Activated T-cell treated with anti-CD3 and anti-CD28 coated beads, Interleukin-2, amount 50 U/mL, for 72 hours (primary cell): Measurements from ENCODE around the gene MMP28. TPM values are rescaled to one million over a fixed set of nuclear protein-coding genes. Genes with fewer than 3 reads are reported as not detected.

Source experiments
- ATAC-seq, 2 donors: fragments of 150-1000 bp; cut with Tn5 transposase; replicated peaks in 1 of 2; 2 replicates each; pipeline ENCODE4 v1.10.0; 2021; ENCODE audit warnings: moderate library complexity in 2 of 2, mild to moderate bottlenecking in 1 of 2
- DNase-seq, 2 donors: peaks; one replicate each; pipeline ENCODE4 v3.0.0; 2021 to 2022; ENCODE audit warnings: mixed read lengths in 1 of 2
- H3K27ac Mint-ChIP-seq: one replicate; pipeline ENCODE4 v1.8.0; 2022; ENCODE audit warnings: mild to moderate bottlenecking, moderate library complexity, mixed read lengths
- H3K27me3 Mint-ChIP-seq: one replicate; pipeline ENCODE4 v1.8.0; 2022; ENCODE audit warnings: low read depth, mixed read lengths
- H3K36me3 Mint-ChIP-seq, 2 donors: one replicate each; pipeline ENCODE4 v1.8.0; 2022; ENCODE audit warnings: mixed read lengths in 2 of 2, mild to moderate bottlenecking in 1 of 2; ENCODE audit not compliant: insufficient read depth in 2 of 2
- H3K4me1 Mint-ChIP-seq: one replicate; pipeline ENCODE4 v1.8.0; 2022; ENCODE audit warnings: low read depth, mixed read lengths
- H3K4me3 Mint-ChIP-seq, 2 donors: one replicate each; pipeline ENCODE4 v1.8.0; 2022; ENCODE audit warnings: mild to moderate bottlenecking in 2 of 2, mixed read lengths in 2 of 2, moderate library complexity in 2 of 2
- H3K9me3 Mint-ChIP-seq, 2 donors: one replicate each; pipeline ENCODE4 v1.8.0; 2022; ENCODE audit warnings: mixed read lengths in 2 of 2
- total RNA-seq, 2 donors: library from RNA; stranded (reverse); gene quantifications; one replicate each; pipeline ENCODE4 v1.2.3, GENCODE V29; 2022

Gene MMP28
- total RNA-seq, 2 donors from 2014 or later, result 0.96 TPM; not detected in 1

GRCh38 chr17:35791681-35792350 is 3.6 kb downstream of the MMP28 start:
- peaks cover 46% of the 10 kb centered on the region for H3K27me3 Mint-ChIP-seq
- DNase-seq (no peak), ATAC-seq (no peak)
- H3K36me3 Mint-ChIP-seq, result no peaks in the 10 kb centered on the region
- no peaks in the 10 kb centered on the region for H3K9me3 Mint-ChIP-seq
- peaks cover 26% of the 10 kb centered on the region for H3K4me1 Mint-ChIP-seq
- H3K27ac Mint-ChIP-seq, result no peak overlapping the region
- no peak overlapping the region for H3K4me3 Mint-ChIP-seq

GRCh38 chr17:35790841-35791240 is 4.6 kb downstream of the MMP28 start:
- no peak for ATAC-seq
- DNase-seq, result no peak
- peaks cover 20% of the 10 kb centered on the region for H3K4me1 Mint-ChIP-seq
- no peaks in the 10 kb centered on the region for H3K9me3 Mint-ChIP-seq
- H3K27me3 Mint-ChIP-seq, result peaks cover 37% of the 10 kb centered on the region
- no peak overlapping the region for H3K27ac Mint-ChIP-seq
- no peak overlapping the region for H3K4me3 Mint-ChIP-seq
- H3K36me3 Mint-ChIP-seq, result no peaks in the 10 kb centered on the region

DNA sequence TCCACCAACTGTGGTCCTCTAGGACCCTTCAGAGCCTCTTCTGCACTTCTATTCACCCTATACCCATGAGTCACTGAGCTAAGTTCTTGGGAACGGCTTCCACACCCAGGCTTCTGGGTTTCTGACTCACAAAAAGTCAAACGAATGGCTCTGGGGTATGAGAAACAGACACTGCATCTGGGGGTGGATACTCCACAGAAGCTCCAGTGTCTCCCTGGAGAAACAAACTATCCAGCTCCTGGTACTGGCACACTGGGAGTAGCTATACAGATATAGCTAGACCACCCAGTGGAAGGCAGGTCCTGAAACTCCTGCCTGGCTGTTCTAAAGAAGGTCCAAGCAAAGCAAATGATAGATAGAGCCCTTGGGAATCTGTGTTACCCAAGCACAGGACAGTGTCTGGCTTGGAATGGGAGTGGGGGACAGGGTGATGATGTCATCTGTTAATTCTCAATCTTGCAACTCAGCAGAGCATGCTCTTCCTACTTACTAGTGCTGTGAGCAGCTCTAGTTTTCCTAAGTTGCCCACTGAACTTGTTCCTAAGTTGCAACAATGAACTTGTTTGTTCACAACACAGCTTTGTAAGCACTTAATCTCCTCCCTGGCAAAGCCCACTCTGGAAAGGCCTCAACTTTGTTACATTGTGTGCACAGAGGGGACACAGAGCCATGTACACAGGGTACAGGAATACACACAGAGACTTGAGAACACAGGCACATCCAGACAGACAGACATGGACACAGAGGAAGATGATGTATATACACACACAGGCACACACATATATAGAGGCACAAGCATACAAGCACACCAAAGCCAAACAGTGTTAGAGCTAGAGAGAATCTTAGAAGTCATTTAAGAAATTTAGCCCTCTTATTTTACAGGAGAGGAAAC is 6.7 kb downstream of the MMP28 start:
- Mint-ChIP-seq H3K27ac (no peak overlapping the region), H3K4me3 (no peak overlapping the region), H3K9me3 (no peaks in the 10 kb centered on the region), H3K27me3 (peaks cover 23% of the 10 kb centered on the region), H3K4me1 (peaks cover 12% of the 10 kb centered on the region), H3K36me3 (no peaks in the 10 kb centered on the region)
- DNase-seq (no peak), ATAC-seq (peak; percentile 53 to 58)

GRCh38 chr17:35786941-35787432 is 8.5 kb downstream of the MMP28 start:
- no peak overlapping the region for H3K4me3 Mint-ChIP-seq
- ATAC-seq (no peak), DNase-seq (no peak)
- no peaks in the 10 kb centered on the region for H3K36me3 Mint-ChIP-seq
- no peaks in the 10 kb centered on the region for H3K9me3 Mint-ChIP-seq
- H3K27ac Mint-ChIP-seq, result no peak overlapping the region
- peaks cover 8% of the 10 kb centered on the region for H3K4me1 Mint-ChIP-seq
- H3K27me3 Mint-ChIP-seq, result peaks cover 10% of the 10 kb centered on the region

DNA sequence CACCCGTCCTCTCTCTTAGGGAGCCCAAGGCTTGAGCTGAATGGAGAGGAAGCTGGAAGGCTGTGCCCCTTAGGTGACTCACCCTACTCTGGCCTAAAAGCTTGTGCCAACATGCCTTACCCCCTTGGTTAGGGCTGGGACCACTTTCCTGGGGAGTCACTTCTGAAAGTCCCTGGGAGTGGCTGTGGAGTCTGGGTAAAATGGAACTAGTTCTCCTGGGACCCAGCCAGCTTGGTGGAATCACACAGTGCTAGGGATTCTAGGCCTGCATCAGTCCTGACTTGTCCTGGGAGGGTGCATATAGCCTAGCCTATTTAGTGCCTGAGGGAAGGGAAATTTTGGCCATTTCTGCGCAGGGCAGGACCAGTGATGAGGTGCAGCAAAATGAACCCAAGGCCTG is 10.5 kb downstream of the MMP28 start:
- ATAC-seq, result no peak
- no peaks in the 10 kb centered on the region for H3K9me3 Mint-ChIP-seq
- H3K27me3 Mint-ChIP-seq, result peaks cover 8% of the 10 kb centered on the region
- no peak overlapping the region for H3K27ac Mint-ChIP-seq
- no peak overlapping the region for H3K4me3 Mint-ChIP-seq
- no peaks in the 10 kb centered on the region for H3K36me3 Mint-ChIP-seq
- DNase-seq, result no peak
- peaks cover 8% of the 10 kb centered on the region for H3K4me1 Mint-ChIP-seq

DNA sequence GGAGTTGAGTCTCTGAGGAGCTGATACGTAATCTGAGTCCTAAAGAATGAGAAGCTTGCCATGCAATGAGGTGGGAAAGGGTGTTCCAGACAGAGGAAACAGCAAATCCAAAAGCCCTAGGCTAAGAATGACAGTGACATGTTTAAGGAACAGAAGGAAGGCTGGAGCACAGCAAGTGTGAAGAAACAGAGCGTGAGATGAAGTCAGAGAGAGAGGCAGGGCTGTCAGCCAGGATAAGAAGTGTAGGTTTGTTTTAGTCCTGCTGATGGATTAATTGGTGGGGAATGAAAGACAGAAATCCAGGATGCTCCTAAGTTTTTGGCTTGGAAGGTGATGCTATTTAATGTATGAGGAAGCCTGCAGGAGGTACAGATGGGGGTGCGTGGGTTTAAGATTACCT is 14.5 kb downstream of the MMP28 start:
- Mint-ChIP-seq H3K4me1 (no peaks in the 10 kb centered on the region), H3K9me3 (no peaks in the 10 kb centered on the region), H3K4me3 (no peak overlapping the region), H3K36me3 (no peaks in the 10 kb centered on the region), H3K27ac (no peak overlapping the region), H3K27me3 (peaks cover 7% of the 10 kb centered on the region)
- no peak for ATAC-seq
- DNase-seq, result no peak

DNA sequence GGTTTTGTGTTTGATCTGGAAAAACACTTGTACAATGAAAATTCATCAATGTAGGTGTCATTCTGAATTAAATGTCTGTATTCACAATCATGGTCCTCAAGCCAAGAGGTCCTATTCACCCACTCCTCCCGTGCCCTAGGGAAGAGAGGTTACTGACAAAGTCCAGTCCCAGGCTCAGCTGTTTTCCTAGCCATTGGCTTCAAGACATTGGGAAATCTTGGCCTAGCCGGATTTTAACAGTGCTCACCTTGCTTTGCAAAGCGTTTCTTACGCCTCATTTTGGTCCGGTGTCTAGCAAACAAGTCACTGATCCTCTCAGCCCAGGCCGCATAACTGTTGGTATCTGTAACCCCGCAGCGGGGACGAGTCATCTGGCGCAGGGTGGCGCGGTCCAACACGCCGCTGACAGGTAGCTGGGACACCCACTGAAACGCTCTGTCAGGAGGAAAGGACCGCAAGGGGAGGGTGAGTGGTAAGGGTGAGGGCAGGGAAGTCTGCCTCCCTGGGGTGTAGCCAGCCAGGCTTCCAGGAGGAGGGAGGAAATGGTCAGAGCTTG is 16.7 kb downstream of the MMP28 start:
- Mint-ChIP-seq H3K4me3 (no peak overlapping the region), H3K9me3 (no peaks in the 10 kb centered on the region), H3K27me3 (peaks cover 7% of the 10 kb centered on the region), H3K4me1 (no peaks in the 10 kb centered on the region), H3K36me3 (no peaks in the 10 kb centered on the region), H3K27ac (no peak overlapping the region)
- ATAC-seq (no peak), DNase-seq (no peak)

- Mint-ChIP-seq H3K9me3 (no peaks in the 10 kb centered on the region), H3K4me3 (no peak overlapping the region), H3K4me1 (no peaks in the 10 kb centered on the region), H3K27ac (no peak overlapping the region), H3K27me3 (peaks cover 15% of the 10 kb centered on the region), H3K36me3 (no peaks in the 10 kb centered on the region)
- ATAC-seq (no peak), DNase-seq (no peak)
Measured at GRCh38 chr17:35775583-35775982, 19.9 kb downstream of the MMP28 start.

DNA sequence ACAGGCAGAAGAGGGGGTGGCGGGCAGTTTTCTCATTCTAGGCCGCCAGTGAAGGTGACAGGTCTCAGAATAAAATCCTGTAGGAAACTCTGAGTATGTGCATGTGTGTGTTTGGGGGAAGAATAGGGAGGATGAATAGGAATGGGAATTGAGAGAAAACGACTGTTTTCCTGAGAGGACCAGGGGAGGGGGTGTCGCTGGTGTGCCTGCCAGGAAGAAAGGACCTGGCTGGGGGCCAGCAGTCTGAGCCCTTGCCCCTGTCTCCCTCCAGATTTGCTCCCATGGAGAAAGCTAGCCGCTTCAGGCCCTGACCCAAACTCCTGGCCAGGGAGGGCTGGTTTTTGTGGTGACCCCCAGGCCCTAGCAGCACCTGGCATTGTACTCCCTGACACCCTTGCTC is 20.4 kb downstream of the MMP28 start:
- H3K27ac Mint-ChIP-seq, result no peak overlapping the region
- peaks cover 15% of the 10 kb centered on the region for H3K27me3 Mint-ChIP-seq
- no peaks in the 10 kb centered on the region for H3K36me3 Mint-ChIP-seq
- no peaks in the 10 kb centered on the region for H3K4me1 Mint-ChIP-seq
- ATAC-seq, result no peak
- H3K9me3 Mint-ChIP-seq, result no peaks in the 10 kb centered on the region
- no peak for DNase-seq
- no peak overlapping the region for H3K4me3 Mint-ChIP-seq

DNA sequence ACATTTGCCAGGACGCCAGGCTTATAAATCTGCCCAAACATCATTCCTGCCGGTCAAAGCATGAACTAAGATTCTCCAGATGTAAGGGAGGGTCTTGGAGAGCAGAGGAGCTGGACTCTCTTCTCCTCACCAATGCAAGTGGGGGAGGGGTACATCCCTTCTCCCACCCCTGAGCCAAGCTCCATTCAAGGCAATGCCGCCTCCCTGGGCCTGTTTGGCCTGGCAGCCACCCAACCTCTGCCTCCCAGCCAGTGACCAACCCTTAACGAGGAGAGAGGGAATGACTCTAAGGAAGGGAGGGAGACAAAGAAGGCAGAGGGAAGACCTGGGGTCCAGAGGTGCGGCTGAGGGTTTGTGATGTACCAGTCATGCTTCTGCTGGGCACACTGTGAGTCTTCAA is 20.9 kb downstream of the MMP28 start:
- no peak for ATAC-seq
- no peaks in the 10 kb centered on the region for H3K4me1 Mint-ChIP-seq
- DNase-seq, result no peak
- no peak overlapping the region for H3K4me3 Mint-ChIP-seq
- H3K27me3 Mint-ChIP-seq, result peaks cover 15% of the 10 kb centered on the region
- H3K9me3 Mint-ChIP-seq, result no peaks in the 10 kb centered on the region
- no peak overlapping the region for H3K27ac Mint-ChIP-seq
- no peaks in the 10 kb centered on the region for H3K36me3 Mint-ChIP-seq

DNA sequence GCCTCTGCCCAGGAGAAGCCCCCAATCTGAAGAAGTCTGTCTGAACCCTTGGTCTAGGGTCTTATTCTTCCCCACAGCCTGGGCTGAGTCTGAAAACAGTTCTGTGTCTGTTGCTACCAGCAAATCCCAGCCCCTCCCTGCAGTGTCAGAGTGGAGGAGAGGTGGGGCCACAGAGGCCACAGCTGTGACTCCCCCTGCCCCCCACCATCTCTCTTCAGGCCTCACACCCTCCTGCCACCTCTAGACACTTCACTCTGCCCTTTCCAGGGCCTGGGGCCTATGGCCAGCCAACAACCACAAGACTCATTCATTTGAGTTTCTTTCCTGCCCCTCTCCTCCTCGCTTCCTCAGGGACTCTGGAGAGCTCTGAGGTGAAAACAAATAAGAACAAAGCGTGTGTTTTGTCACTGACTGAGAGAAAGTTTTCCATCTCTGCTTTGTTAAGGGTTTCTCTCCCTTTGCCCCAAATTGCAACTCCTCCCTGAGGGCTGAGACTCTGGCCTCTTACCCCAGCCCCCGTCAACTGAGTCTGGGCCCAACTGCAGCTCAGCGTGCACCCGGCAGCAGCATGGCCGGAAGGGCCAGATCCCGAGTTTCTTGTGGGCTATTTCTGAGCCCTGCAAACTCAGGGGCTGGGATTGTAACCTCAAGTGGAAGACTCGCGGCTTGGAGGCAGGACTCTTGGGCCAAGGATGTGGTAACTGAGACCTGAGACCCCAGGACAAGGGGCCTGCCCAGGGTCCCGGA is 21.6 kb downstream of the MMP28 start:
- ATAC-seq (no peak), DNase-seq (no peak)
- no peak overlapping the region for H3K4me3 Mint-ChIP-seq
- H3K9me3 Mint-ChIP-seq, result no peaks in the 10 kb centered on the region
- H3K36me3 Mint-ChIP-seq, result no peaks in the 10 kb centered on the region
- H3K4me1 Mint-ChIP-seq, result no peaks in the 10 kb centered on the region
- H3K27me3 Mint-ChIP-seq, result peaks cover 15% of the 10 kb centered on the region
- H3K27ac Mint-ChIP-seq, result no peak overlapping the region

- DNase-seq, result no peak
- Mint-ChIP-seq H3K27me3 (peaks cover 13% of the 10 kb centered on the region), H3K9me3 (no peaks in the 10 kb centered on the region)
Measured at GRCh38 chr17:35773129-35773528, 22.3 kb downstream of the MMP28 start.

More at GRCh38 chr17:35773129-35773528, 22.3 kb downstream of the MMP28 start:
- H3K27ac Mint-ChIP-seq, result no peak overlapping the region
- ATAC-seq, result no peak
- no peak overlapping the region for H3K4me3 Mint-ChIP-seq
- H3K36me3 Mint-ChIP-seq, result no peaks in the 10 kb centered on the region
- H3K4me1 Mint-ChIP-seq, result no peaks in the 10 kb centered on the region
